ENCODE data around the gene TOMM22.

The TOMM22 gene

GRCh38 chr22:38717244-38717643, 35.5 kb downstream of the TOMM22 start:
- ATAC-seq = no peak
- TF ChIP-seq TSHZ2 (CRISPR knock-in tag; IDR thresholded peaks at IDR 0.05) (no peak), ZNF8 (CRISPR knock-in tag; IDR thresholded peaks at IDR 0.05) (no peak), ARNTL (CRISPR knock-in tag; IDR thresholded peaks at IDR 0.05; ENCODE audit: borderline replicate concordance, low read depth) (no peak), ISL1 (CRISPR knock-in tag; IDR thresholded peaks at IDR 0.05) (no peak), ESRRG (CRISPR knock-in tag; IDR thresholded peaks at IDR 0.05) (no peak), TOX (CRISPR knock-in tag; IDR thresholded peaks at IDR 0.05; ENCODE audit: borderline replicate concordance) (no peak), POU6F1 (CRISPR knock-in tag; IDR thresholded peaks at IDR 0.05; ENCODE audit: borderline replicate concordance, low read depth) (no peak), RARB (CRISPR knock-in tag; IDR thresholded peaks at IDR 0.05) (no peak)

GRCh38 chr22:38718414-38718813, 36.7 kb downstream of the TOMM22 start:
- ATAC-seq = peak; percentile 100

More at GRCh38 chr22:38718414-38718813, 36.7 kb downstream of the TOMM22 start:
- TF ChIP-seq OSR1 (CRISPR knock-in tag; IDR thresholded peaks at IDR 0.05) (no peak), ZC3H10 (CRISPR knock-in tag; IDR thresholded peaks at IDR 0.05) (no peak), PPARA (CRISPR knock-in tag; IDR thresholded peaks at IDR 0.05; ENCODE audit: borderline replicate concordance) (no peak), PATZ1 (CRISPR knock-in tag; IDR thresholded peaks at IDR 0.05; ENCODE audit: borderline replicate concordance) (no peak), GLIS3 (CRISPR knock-in tag; IDR thresholded peaks at IDR 0.05) (no peak), CSDC2 (CRISPR knock-in tag; IDR thresholded peaks at IDR 0.05) (no peak), ZNF565 (CRISPR knock-in tag; conservative IDR thresholded peaks at IDR 0.05; ENCODE audit: low read depth) (no peak), ZFP3 (CRISPR knock-in tag; IDR thresholded peaks at IDR 0.05) (no peak), ZNF70 (CRISPR knock-in tag; IDR thresholded peaks at IDR 0.05) (no peak), ZNF8 (CRISPR knock-in tag; IDR thresholded peaks at IDR 0.05) (no peak), ARNTL (CRISPR knock-in tag; IDR thresholded peaks at IDR 0.05; ENCODE audit: borderline replicate concordance, low read depth) (no peak), TSHZ2 (CRISPR knock-in tag; IDR thresholded peaks at IDR 0.05) (no peak), CREB5 (CRISPR knock-in tag; IDR thresholded peaks at IDR 0.05; ENCODE audit: low read depth) (no peak), SNAI2 (CRISPR knock-in tag; IDR thresholded peaks at IDR 0.05) (no peak), RARB (CRISPR knock-in tag; IDR thresholded peaks at IDR 0.05) (no peak), ISL1 (CRISPR knock-in tag; IDR thresholded peaks at IDR 0.05) (no peak), BACH2 (CRISPR knock-in tag; IDR thresholded peaks at IDR 0.05; ENCODE audit: borderline replicate concordance) (no peak), CSRNP3 (CRISPR knock-in tag; IDR thresholded peaks at IDR 0.05) (no peak), TOX (CRISPR knock-in tag; IDR thresholded peaks at IDR 0.05; ENCODE audit: borderline replicate concordance) (no peak), ZFP30 (CRISPR knock-in tag; IDR thresholded peaks at IDR 0.05) (no peak)

Data from SK-N-SH treated with all-trans-retinoic acid at 6 μM for 48 hours (cell line).